ENCODE data around the gene PIP5KL1. TPM values are rescaled to one million over a fixed set of nuclear protein-coding genes. Genes with fewer than 3 reads are reported as not detected.
"Not testable (repeated sequence)": the region's sequence is repeated elsewhere in the genome, so short reads cannot be mapped to it uniquely, and the experiment has no call there.

PIP5KL1 gene
- total RNA-seq, 1 donor from 2014 or later = 2.7 TPM

- intact Hi-C loops (cut with micrococcal nuclease) = loop anchor here (1.0 kb wide), 1 partner anchor 19 kb away; the partner anchor contains the start of gene ST6GALNAC4
Measured at GRCh38 chr9:127898433-127899127, 32.0 kb downstream of the PIP5KL1 start.

GRCh38 chr9:127897193-127897692, 33.3 kb downstream of the PIP5KL1 start:
- intact Hi-C loops (cut with micrococcal nuclease) = no loop called here

DNA sequence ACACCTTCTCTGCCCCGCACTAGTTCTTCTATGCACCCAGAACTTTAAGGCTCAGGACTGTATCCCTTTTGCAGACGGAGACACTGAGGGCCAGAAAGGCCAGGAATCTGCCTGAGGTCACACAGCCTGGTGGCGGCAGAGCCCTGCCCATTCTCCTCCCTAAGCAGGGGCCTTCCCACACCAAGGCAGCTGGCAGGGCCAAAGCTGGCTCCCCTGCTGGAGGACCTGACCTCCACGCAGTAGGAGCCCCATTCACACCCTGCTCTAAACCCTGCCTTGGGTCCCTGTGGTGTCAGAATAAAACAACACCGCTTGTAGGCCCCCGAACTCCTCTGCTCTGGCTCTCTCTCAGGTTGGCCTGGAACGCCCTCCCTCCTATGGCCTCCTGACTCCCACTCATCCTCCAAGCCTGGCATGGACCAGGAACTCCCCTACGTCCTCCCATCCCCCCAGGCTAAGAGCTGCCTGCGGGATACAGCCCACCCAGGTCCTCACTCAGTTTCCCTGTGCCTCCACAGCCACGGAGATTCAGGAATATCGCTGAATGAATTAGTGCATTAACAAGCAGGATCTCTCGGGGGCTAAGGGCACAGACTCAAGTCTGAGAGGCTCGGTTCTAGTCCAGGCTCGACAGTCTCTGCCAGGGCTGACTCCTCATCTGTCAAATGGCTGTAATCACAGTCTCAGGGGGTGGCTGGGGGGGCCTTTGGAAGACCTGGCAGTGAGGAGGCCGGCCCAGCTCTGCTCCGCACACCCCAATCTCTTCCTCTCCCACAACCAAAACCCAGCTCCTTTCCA, 34.0 kb downstream of the PIP5KL1 start:
- intact Hi-C loops (cut with micrococcal nuclease) = no loop called here

GRCh38 chr9:127895811-127896210, 34.8 kb downstream of the PIP5KL1 start:
- intact Hi-C loops (cut with micrococcal nuclease) = no loop called here

DNA sequence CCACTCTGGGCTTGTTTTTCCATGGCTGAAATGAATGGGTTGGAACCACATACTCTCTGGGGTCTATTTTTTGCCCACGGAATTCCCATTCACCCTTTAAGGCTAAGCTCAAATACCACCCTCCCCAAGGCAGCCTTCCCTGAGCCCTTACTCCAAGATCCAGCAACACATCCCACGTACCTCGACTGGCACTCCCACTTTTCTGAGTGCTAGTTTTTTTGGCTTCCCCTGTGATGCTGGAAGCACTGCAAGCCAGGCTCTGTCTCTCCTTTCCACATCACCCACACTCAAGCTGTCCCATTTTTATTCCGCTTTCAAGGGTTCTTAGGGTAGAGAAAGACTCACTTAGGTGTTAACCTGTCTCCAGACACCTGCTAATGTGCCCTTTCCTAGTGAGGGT, 37.2 kb downstream of the PIP5KL1 start:
- intact Hi-C loops (cut with micrococcal nuclease) = no loop called here

GRCh38 chr9:127892831-127893230, 37.7 kb downstream of the PIP5KL1 start:
- intact Hi-C loops (cut with micrococcal nuclease) = no loop called here

GRCh38 chr9:127890053-127890452, 40.5 kb downstream of the PIP5KL1 start:
- intact Hi-C loops (cut with micrococcal nuclease) = no loop called here

DNA sequence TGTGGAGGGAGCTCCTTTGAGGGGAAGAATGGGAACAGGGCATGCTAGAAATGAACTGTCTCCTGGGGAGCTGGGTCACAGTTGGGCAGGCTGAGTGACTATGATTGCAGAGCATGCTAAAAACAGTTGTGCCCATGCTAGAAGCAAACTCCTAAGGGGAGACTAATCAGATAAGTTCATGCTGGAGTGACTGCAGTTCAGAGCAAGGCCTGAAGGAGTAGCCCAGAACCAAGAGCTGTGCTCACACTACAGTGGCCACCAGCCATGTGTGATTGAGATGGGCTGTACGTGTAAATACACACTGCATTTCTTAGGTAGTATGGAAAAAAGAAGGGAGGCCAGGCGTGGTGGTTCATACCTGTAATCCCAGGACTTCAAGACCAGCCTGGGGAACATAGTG, 42.8 kb downstream of the PIP5KL1 start:
- intact Hi-C loops (cut with micrococcal nuclease) = no loop called here

GRCh38 chr9:127886401-127886972, 44.1 kb downstream of the PIP5KL1 start:
- intact Hi-C loops (cut with micrococcal nuclease) = no loop called here

DNA sequence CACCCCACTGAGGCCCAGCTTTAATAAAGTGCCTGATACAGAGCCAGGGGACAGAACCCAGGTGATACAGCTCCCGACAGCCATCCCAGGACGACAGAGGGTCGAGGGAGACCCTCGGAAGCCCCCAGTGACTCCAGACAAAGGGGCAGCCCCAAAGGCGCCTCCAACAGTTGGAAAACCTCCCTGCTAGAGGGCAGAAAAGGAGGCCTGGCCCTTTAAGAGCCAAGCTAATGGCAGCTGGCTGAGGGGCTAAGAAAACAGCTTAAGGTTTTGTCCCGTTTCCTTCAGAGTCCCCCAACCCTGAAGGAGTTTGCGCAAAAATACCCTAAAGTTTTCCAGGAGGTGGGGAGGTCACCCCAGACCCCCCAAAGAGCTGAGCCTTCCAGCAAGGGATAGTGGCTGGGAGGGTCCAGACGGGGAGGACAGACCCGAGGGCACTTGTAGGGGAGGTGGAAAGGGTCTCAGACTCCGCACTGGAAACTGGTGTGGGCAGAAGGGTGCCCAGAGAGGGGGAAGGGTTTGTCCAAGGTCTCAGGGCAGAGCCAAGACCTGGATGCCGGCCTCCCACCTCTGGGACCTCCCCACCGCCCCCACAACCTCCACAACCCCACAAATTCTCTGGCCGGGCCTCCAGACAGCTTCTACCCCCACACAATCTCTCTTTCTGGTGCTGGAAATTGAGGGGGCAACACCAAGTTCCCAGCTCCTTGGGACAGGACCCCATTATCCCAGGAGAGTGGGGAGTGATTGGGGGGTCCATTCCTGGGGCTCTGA, 44.9 kb downstream of the PIP5KL1 start:
- intact Hi-C loops (cut with micrococcal nuclease) = no loop called here

DNA sequence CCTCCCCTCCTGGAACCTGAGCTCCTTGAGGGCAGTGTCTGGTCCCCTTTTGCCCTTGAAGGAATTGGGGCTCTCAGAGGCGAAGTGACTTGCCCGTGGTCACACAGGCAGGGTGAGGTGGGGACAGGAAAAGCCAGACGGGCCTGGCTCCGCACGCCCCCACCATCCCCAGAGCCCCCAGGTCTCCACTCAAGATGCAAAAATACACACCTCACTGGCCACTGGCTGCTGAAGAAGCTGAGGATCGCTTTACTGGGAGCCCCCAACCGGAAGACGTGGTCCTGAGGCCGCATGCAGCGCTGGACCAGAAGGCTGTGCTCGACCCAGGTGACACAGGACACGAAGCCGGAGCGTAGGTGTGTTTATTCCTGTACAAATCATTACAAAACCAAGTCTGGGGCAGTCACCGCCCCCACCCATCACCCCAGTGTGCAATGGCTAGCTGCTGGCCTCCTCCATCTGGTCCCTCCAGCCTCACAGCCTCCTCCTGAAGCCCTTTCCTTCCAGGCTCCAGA, 45.5 kb downstream of the PIP5KL1 start:
- intact Hi-C loops (cut with micrococcal nuclease) = no loop called here

- intact Hi-C loops (cut with micrococcal nuclease) = no loop called here
Measured at GRCh38 chr9:127884427-127884911, 46.1 kb downstream of the PIP5KL1 start.

DNA sequence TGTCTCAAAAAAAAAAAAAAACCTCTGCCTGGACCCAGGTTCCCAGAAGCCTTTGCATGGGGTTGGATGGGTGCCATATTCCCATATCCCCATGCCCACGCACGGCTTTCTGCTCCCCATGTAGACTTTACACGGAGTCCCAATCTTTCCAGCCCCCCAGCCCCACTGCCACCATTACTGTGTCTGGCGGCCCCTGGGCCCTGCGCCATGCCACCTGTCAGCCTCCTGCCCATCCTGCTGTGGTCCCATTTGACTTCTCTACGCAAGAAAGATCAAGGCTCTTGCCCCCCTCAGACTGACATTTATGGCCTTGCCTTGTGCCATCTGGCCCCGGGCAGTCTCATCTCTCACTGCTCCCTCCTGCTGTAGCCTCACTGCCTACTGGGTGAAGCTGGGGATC, 46.6 kb downstream of the PIP5KL1 start:
- intact Hi-C loops (cut with micrococcal nuclease) = no loop called here

DNA sequence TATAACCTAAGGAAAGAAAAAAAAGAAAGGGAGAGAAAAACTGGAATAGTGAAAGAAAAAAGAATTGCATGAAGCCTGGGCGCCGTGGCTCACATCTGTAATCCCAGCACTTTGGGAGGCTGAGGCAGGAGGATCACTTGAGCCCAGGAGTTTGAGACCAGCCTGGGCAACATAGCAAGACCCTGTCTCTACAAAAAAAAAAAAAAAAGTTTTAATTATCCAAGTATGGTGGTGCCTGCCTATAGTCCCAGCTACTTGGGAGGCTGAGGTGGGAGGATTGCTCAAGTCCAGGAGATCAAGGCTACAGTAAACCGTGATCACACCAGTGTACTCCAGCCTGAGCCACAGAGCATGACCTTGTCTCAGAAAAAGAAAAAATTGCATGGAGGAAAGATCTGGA, 48.9 kb downstream of the PIP5KL1 start:
- intact Hi-C loops (cut with micrococcal nuclease) = not testable (repeated sequence)

DNA sequence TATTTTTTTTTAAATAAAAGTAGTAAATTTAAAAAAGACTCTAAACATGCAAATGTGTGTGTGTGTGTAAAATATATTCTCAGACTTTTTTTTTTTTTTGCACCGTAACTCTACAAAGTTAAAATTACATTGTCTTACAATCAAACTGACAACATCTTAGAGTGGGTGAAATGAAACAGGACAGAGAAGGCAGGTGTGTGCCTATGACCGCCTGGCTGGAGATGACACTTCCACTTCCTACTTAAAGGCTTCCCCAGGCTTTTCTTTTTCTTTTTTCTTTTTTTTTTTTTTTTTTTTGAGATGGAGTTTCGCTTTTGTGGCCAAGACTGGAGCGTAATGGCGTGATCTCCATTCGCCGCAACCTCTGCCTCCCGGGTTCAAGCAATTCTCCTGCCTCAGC, 50.4 kb downstream of the PIP5KL1 start:
- intact Hi-C loops (cut with micrococcal nuclease) = no loop called here

DNA sequence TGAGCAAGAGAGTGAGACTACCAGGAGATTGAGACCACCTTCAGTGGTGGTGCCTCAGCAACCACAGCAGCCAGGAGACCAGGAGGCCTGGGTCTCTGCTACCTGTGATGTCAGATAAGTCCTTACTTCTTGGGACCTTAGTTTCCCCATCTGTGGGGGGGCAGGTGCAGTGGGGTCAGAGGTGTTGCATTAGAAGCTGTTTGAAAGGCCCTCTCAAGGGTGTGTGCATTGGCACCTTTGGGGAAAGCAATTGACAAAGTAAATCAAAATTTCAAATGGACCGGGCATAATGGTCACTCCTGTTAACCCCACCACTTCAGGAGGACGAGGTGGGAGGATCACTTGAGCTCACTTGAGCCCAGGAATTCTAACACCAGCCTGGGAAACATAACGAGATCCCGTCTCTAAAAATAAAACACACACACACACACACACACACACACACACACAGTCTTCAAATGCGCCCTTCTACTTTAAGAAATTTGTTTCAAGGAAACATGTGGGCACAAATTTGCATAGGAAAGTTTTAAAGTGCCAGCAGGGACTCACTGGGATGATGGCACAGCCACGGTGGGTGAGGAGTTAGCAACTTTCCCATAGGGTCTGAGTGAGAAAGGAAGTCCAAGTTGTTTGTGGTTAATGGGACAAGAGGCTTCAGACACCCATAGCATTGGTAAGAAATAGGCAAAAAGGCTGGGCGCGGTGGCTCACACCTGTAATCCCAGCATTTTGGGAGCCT, 51.8 kb downstream of the PIP5KL1 start:
- intact Hi-C loops (cut with micrococcal nuclease) = no loop called here

DNA sequence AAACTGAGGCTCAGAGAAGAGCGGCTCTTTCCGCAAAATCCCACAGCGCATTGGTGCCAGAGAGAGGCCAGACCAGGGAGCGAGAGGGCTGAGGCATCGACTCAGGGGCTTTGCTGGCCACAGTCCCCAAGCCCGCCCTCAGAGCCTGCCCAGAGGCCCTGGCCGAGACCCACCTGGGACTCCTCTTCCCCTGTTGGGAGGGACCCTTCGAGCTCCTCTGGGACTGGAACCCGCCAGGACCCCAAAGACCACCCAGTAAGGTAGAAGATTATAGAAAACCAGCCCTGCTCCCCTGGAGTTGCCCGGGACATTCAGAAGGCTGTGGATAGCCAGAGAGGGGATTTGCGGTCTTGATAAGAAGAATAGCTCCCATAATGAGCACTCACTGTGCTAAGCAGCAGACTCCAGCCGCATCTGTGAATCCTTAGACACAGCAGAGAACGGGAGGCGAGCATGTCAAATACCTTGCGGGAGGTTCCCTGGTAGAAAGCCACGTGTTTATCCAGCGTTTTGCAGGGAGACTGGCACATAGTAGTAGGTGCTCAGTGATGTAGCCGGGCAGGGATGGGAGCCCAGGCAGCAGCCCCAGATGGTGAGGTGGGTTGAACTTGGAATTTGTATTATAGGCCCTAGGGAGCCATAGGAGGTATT, 52.5 kb downstream of the PIP5KL1 start:
- intact Hi-C loops (cut with micrococcal nuclease) = no loop called here

DNA sequence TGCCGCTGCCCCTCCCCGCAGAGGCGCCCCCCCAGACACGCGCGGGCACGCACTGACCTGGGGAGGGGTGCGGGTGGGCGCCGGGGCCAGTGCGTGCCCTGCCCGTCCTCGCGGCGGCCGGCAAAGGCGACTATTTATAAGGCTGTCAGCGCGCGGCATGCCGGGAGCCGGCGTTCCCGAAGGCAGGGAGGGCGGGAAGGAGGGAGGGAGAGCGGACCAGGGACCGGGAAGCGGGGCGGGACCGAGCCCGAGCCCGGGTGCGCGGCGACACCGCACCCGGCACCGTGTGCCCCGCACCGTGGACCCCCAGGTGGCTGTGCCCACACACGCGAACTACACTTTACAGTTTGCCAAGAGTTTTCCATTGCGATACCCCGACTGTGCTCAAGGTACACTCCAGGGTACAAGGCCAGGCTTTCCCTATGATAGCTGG, 53.0 kb downstream of the PIP5KL1 start, which contains the start of gene AK1:
TSS of gene AK1 (minus strand) at position 110 of the 433 bp plus-strand sequence. CDS start 3,058 bp downstream, outside the sequence.
- intact Hi-C loops (cut with micrococcal nuclease) = no loop called here

DNA sequence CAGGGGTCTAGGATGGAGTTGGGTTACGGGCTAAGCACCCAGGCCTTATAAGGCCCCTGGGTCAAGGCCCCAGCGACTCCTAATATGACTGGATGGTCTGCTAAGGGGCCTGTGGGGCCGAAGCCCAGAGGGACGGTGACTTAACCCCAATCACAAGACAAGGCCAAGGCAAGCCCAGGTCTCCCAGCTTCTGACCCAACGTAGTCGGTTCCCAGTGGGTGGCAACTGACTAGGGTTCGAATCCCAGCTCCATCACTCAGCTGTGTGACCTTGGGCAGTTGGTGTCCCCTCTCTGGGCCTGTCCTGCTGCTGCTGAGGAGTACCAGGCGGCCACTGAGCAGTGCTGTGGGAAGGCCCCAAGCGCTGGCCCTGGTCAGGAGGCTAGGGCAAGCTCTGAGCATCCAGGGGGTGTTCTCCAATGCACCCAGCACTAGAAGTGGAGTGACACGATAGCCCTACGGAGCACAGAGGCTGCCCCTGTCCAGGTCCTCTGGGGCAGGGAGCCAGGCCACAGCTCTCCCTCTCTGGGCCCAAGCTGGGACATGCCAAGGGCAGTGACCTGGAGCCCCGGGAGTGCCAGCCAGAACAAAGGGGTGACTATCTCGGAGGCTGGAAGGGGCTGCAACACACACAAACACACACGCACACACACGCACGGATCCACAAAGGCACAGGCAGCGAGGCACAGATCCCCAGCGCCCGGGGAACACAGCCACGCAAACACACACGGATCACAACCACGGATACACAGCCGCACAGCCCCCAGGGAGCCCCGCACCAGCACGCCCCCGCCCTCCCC, 53.6 kb downstream of the PIP5KL1 start:
- intact Hi-C loops (cut with micrococcal nuclease) = no loop called here
